ENCODE data around the gene CCDC154. TPM values are rescaled to one million over a fixed set of nuclear protein-coding genes. Genes with fewer than 3 reads are reported as not detected.

The CCDC154 gene
- polyA plus RNA-seq, 1 donor (not counting 4 experiments of a cell fraction or from before 2014, with no cell fraction given), result 0.46 TPM

DNA sequence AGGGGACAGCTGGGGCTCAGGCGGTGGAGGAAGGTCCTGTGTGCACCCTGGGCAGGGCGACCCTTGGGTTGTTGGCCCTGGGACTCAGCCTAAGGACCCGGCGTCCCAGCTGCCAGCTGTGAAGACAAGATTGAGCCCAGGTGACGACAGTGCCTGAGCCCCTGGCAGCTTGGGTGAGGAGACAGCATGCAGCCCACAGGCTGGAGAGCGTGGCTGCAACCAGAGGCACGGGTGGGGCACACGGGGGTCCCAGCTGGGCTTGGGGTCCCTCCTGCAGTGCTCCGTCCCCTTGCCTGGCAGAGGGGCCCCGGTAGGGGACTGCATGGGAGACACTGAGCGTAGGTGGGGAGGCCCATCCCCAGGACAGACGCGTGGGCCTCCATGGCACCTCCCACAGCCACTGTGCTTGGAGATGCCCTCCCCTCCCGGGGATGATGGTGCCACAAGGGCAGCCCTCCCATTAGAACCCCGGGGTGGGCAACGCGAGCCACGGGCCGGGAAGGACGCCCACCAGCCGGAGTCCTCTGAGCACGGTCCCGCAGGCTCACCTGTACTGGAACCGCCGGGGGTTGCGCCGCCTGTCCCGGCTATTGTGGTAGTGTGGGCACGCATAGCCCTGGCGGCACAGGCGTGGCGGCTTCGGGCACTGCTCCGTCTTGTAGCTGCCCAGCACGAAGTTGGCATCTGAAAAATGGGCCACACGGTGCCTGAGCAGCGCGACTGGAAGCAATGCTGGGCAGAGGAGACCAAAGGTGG lies 45.4 kb downstream of the CCDC154 start:
- Histone ChIP-seq H3K9me1 (ENCODE audit: control insufficient read depth, extremely low read depth, insufficient read depth, low read length) (no peaks in the 10 kb centered on the region), H3K4me1 (ENCODE audit: control insufficient read depth, extremely low read depth, insufficient read depth, low read length) (no peaks in the 10 kb centered on the region), H3K9ac (ENCODE audit: control insufficient read depth, extremely low read depth, insufficient read depth, low read length) (no peak overlapping the region), H3K27ac (ENCODE audit: control insufficient read depth, insufficient read depth, low read length) (no peak overlapping the region), H3K36me3 (ENCODE audit: control insufficient read depth in 2 of 2, extremely low read depth in 1 of 2, insufficient read depth in 2 of 2, low read length in 2 of 2) (peaks cover 0 to 5% of the 10 kb centered on the region in 2 experiments), H3K4me3 (ENCODE audit: control insufficient read depth in 2 of 3, extremely low read depth in 1 of 3, insufficient read depth in 2 of 3, low read depth in 1 of 3, low read length in 3 of 3) (no peak overlapping the region), H3K4me2 (ENCODE audit: control insufficient read depth, extremely low read depth, insufficient read depth, low read depth, low read length) (no peak overlapping the region), H3K79me2 (ENCODE audit: control insufficient read depth, insufficient read depth, low read length) (no peaks in the 10 kb centered on the region), H2AFZ (ENCODE audit: control insufficient read depth, low read length) (no peak overlapping the region), H3K9me3 (ENCODE audit: control insufficient read depth, low read depth, low read length) (no peaks in the 10 kb centered on the region), H4K20me1 (ENCODE audit: control insufficient read depth, extremely low read depth, insufficient read depth, low read length) (no peaks in the 10 kb centered on the region), H3K27me3 (ENCODE audit: control insufficient read depth, extremely low read depth, insufficient read depth, low read length) (no peaks in the 10 kb centered on the region)
- dilution Hi-C loops (cut with MboI; ENCODE audit: extremely low pct_ligation_motif_present, low sequenced_read_pairs), result no loop called here
- no peak for TF ChIP-seq EZH2 (IDR thresholded peaks at IDR 0.05; ENCODE audit: low read length)
- FAIRE-seq (no peak), DNase-seq (ENCODE audit: low read depth, low spot score) (no peak)

GRCh38 chr16:1398351-1398750 lies 46.0 kb downstream of the CCDC154 start:
- FAIRE-seq, result no peak
- dilution Hi-C loops (cut with MboI; ENCODE audit: extremely low pct_ligation_motif_present, low sequenced_read_pairs), result no loop called here

More at GRCh38 chr16:1398351-1398750, 46.0 kb downstream of the CCDC154 start:
- H3K27ac ChIP-seq (ENCODE audit: control insufficient read depth, insufficient read depth, low read length), result no peak overlapping the region
- H3K27me3 ChIP-seq (ENCODE audit: control insufficient read depth, extremely low read depth, insufficient read depth, low read length), result no peaks in the 10 kb centered on the region
- H3K9me1 ChIP-seq (ENCODE audit: control insufficient read depth, extremely low read depth, insufficient read depth, low read length), result no peaks in the 10 kb centered on the region
- no peaks in the 10 kb centered on the region for H3K4me1 ChIP-seq (ENCODE audit: control insufficient read depth, extremely low read depth, insufficient read depth, low read length)
- H3K4me2 ChIP-seq (ENCODE audit: control insufficient read depth, extremely low read depth, insufficient read depth, low read depth, low read length), result no peak overlapping the region
- H3K4me3 ChIP-seq (ENCODE audit: control insufficient read depth in 2 of 3, extremely low read depth in 1 of 3, insufficient read depth in 2 of 3, low read depth in 1 of 3, low read length in 3 of 3), result no peak overlapping the region
- H3K79me2 ChIP-seq (ENCODE audit: control insufficient read depth, insufficient read depth, low read length), result no peaks in the 10 kb centered on the region
- H2AFZ ChIP-seq (ENCODE audit: control insufficient read depth, low read length), result no peak overlapping the region
- no peak for TF ChIP-seq CTCF (optimal IDR thresholded peaks at IDR 0.05 in 1 of 3, IDR thresholded peaks at IDR 0.05 in 1 of 3, conservative IDR thresholded peaks at IDR 0.05 in 1 of 3; ENCODE audit: extremely low read depth in 1 of 3, insufficient read depth in 2 of 3, low read length in 3 of 3)
- TF ChIP-seq EZH2 (IDR thresholded peaks at IDR 0.05; ENCODE audit: low read length), result no peak
- no peaks in the 10 kb centered on the region for H3K9me3 ChIP-seq (ENCODE audit: control insufficient read depth, low read depth, low read length)
- H4K20me1 ChIP-seq (ENCODE audit: control insufficient read depth, extremely low read depth, insufficient read depth, low read length), result no peaks in the 10 kb centered on the region
- peaks cover 0 to 7% of the 10 kb centered on the region in 2 experiments for H3K36me3 ChIP-seq (ENCODE audit: control insufficient read depth in 2 of 2, extremely low read depth in 1 of 2, insufficient read depth in 2 of 2, low read length in 2 of 2)
- no peak for DNase-seq (ENCODE audit: low read depth, low spot score)
- H3K9ac ChIP-seq (ENCODE audit: control insufficient read depth, extremely low read depth, insufficient read depth, low read length), result no peak overlapping the region
